Activated CD4-positive, alpha-beta memory T cell treated with anti-CD3 and anti-CD28 coated beads, Interleukin-2, amount 10 ng/mL, durations not matched to agents 7 days and 5 days (primary cell): ENCODE results near the gene C1QTNF3. TPM values are rescaled to one million over a fixed set of nuclear protein-coding genes. Genes with fewer than 3 reads are reported as not detected.

ENCODE experiments used
- CTCF ChIA-PET: fragments of 350-600 bp; sonication (Branson Sonifier 250); formaldehyde crosslinking; loops from one replicate; lab custom pipeline; 2021; ENCODE audit warnings: antibody characterized with exemption, inconsistent platforms; lab: Charles Lee
- POLR2A ChIA-PET: fragments of 350-600 bp; sonication (Branson Sonifier 250); formaldehyde crosslinking; loops from one replicate; lab custom pipeline; 2021; ENCODE audit warnings: antibody characterized with exemption; lab: Charles Lee
- DNase-seq: peaks from one replicate; pipeline ENCODE4 v3.0.0-alpha.2; 2020
- H3K27ac Mint-ChIP-seq: one replicate; pipeline ENCODE4 v1.8.0; 2021; ENCODE audit warnings: mild to moderate bottlenecking, mixed read lengths
- H3K27me3 Mint-ChIP-seq: one replicate; pipeline ENCODE4 v1.8.0; 2021; ENCODE audit warnings: mixed read lengths
- H3K36me3 Mint-ChIP-seq: one replicate; pipeline ENCODE4 v1.8.0; 2021; ENCODE audit warnings: low read depth, mixed read lengths
- H3K4me1 Mint-ChIP-seq: one replicate; pipeline ENCODE4 v1.8.0; 2021; ENCODE audit warnings: mixed read lengths
- H3K4me3 Mint-ChIP-seq: one replicate; pipeline ENCODE4 v1.8.0; 2021; ENCODE audit warnings: mild to moderate bottlenecking, mixed read lengths
- H3K9me3 Mint-ChIP-seq: one replicate; pipeline ENCODE4 v1.8.0; 2021; ENCODE audit warnings: mixed read lengths
- total RNA-seq, 2 experiments: library from RNA; stranded (reverse); gene quantifications; one replicate each; pipeline ENCODE4 v1.2.3, GENCODE V29; 2021

The C1QTNF3 gene
- total RNA-seq, 2 experiments from 2014 or later = 2.5 to 3.3 TPM

GRCh38 chr5:33969572-33970452 lies 73.2 kb downstream of the C1QTNF3 start:
- peak; percentile 18 for DNase-seq
- H3K36me3 Mint-ChIP-seq = no peaks in the 10 kb centered on the region
- CTCF ChIA-PET = interaction anchor here (0.9 to 2.5 kb wide), 18 partner anchors 7 to 539 kb away, joined by 3 to 21 read pairs (median 5); partner anchors contain the start of genes AMACR and TARS1
- H3K27me3 Mint-ChIP-seq = no peaks in the 10 kb centered on the region
- POLR2A ChIA-PET = interaction anchor here (1.2 kb wide), 1 partner anchor 529 kb away, joined by 4 read pairs; the partner anchor contains the start of gene TARS1
- no peak overlapping the region for H3K27ac Mint-ChIP-seq
- H3K9me3 Mint-ChIP-seq = no peaks in the 10 kb centered on the region
- H3K4me3 Mint-ChIP-seq = no peak overlapping the region
- H3K4me1 Mint-ChIP-seq = peaks cover 20% of the 10 kb centered on the region

GRCh38 chr5:33968211-33969005 lies 74.6 kb downstream of the C1QTNF3 start:
- Mint-ChIP-seq H3K4me1 (peaks cover 21% of the 10 kb centered on the region), H3K4me3 (no peak overlapping the region), H3K27me3 (no peaks in the 10 kb centered on the region), H3K27ac (no peak overlapping the region), H3K36me3 (no peaks in the 10 kb centered on the region), H3K9me3 (no peaks in the 10 kb centered on the region)
- POLR2A ChIA-PET = interaction anchor here (0.7 kb wide), 1 partner anchor 533 kb away, joined by 3 read pairs; no protein-coding TSS in a partner anchor
- DNase-seq = no peak
- CTCF ChIA-PET = interaction anchor here (0.6 to 2.0 kb wide), 4 partner anchors 10 to 1439 kb away, joined by 3 to 21 read pairs (median 4); no protein-coding TSS in a partner anchor

Other genes with a start within 250 kb of the C1QTNF3 start
- not detected for gene ADAMTS12, start 151.2 kb downstream of the C1QTNF3 start, total RNA-seq
- not detected for gene RXFP3, start 106.8 kb downstream of the C1QTNF3 start, total RNA-seq
- under 1 TPM in 1 of 2 experiments, not detected in 1; 0.23 TPM for gene SLC45A2, start 58.5 kb downstream of the C1QTNF3 start, total RNA-seq
- gene AMACR, start 35.2 kb downstream of the C1QTNF3 start, total RNA-seq = 1 to 10 TPM; 7.5 to 7.8 TPM